K562 (cell line): ENCODE measurements around the gene ZNF512B. TPM values are rescaled to one million over a fixed set of nuclear protein-coding genes. Genes with fewer than 3 reads are reported as not detected.

Experiments
- CBX8 ChIP-seq: fragments of 200-600 bp; sonication (generic); IDR thresholded peaks from 2 replicates; pipeline ENCODE4 v1.6.1; 2012; ENCODE audit warnings: borderline replicate concordance, mixed run types, low read depth, mild to moderate bottlenecking, moderate library complexity, mixed read lengths, low read length, control low read depth, inconsistent platforms; ENCODE audit not compliant: poor library complexity, severe bottlenecking; ENCODE audit errors: extremely low read depth
- DNMT1 ChIP-seq: fragments of 450-650 bp; IDR thresholded peaks from 2 replicates; pipeline ENCODE4 v1.6.1; 2016; ENCODE audit warnings: antibody characterized with exemption, mild to moderate bottlenecking
- HES1 ChIP-seq: fragments of 450-650 bp; IDR thresholded peaks from 2 replicates; pipeline ENCODE4 v1.6.1; 2016; ENCODE audit warnings: low read depth, mild to moderate bottlenecking, moderate library complexity
- HMGN3 ChIP-seq: IDR thresholded peaks from 2 replicates; pipeline ENCODE4 v1.6.1; 2011; ENCODE audit warnings: borderline replicate concordance, low read depth, mild to moderate bottlenecking, mixed read lengths, low read length; ENCODE audit not compliant: insufficient read length; ENCODE audit errors: extremely low read depth
- MCM5 ChIP-seq: fragments of 450-650 bp; IDR thresholded peaks from 2 replicates; pipeline ENCODE4 v1.6.1; 2016; ENCODE audit warnings: low read depth
- NRF1 ChIP-seq, 2 experiments: fragments of 450-650 bp; IDR thresholded peaks in 1 of 2; conservative IDR thresholded peaks in 1 of 2; 2 replicates each; pipeline ENCODE4 v1.6.1; 2014; ENCODE audit warnings: mild to moderate bottlenecking in 2 of 2
- SAFB ChIP-seq: fragments of 200-400 bp; formaldehyde crosslinking; IDR thresholded peaks from 2 replicates; pipeline ENCODE4 v1.6.1; 2017; ENCODE audit warnings: low read depth, low read length, borderline replicate concordance
- SREBF1 ChIP-seq: fragments of 150-350 bp; IDR thresholded peaks from 2 replicates; pipeline ENCODE4 v1.6.1; 2014; ENCODE audit warnings: antibody characterized with exemption, low read depth, low read length, borderline replicate concordance
- SUPT5H ChIP-seq: fragments of 450-650 bp; IDR thresholded peaks from 2 replicates; pipeline ENCODE4 v1.6.1; 2016
- TCF7L2 ChIP-seq: fragments of 150-350 bp; IDR thresholded peaks from 2 replicates; pipeline ENCODE4 v1.6.1; 2016; ENCODE audit warnings: low read depth, mild to moderate bottlenecking, low read length, moderate library complexity
- THRB ChIP-seq: fragments of 450-650 bp; formaldehyde crosslinking; conservative IDR thresholded peaks from 2 replicates; pipeline ENCODE4 v1.4.0; 2022; ENCODE audit warnings: mild to moderate bottlenecking, missing genetic modification characterization
- U2AF2 ChIP-seq: fragments of 200-400 bp; formaldehyde crosslinking; optimal IDR thresholded peaks from 2 replicates; pipeline ENCODE3; 2017; ENCODE audit warnings: low read depth, mild to moderate bottlenecking, low read length
- ZC3H4 ChIP-seq: sonication (generic); formaldehyde crosslinking; IDR thresholded peaks from 2 replicates; pipeline ENCODE4 v1.9.0; 2021; ENCODE audit warnings: missing genetic modification reagents, borderline replicate concordance
- ZMIZ1 ChIP-seq, 2 experiments: fragments of 150-350 bp in 1 of 2; IDR thresholded peaks; 2 replicates each; pipeline ENCODE4 v1.6.1; 2012 to 2016; ENCODE audit warnings: low read depth in 2 of 2, low read length in 2 of 2, mild to moderate bottlenecking in 1 of 2, moderate library complexity in 1 of 2
- polyA plus RNA-seq, 8 experiments: library from polyadenylated mRNA; depleted of rRNA in 4 of 8; stranded (reverse) in 5 of 8; unstranded in 3 of 8; fragments of >200 nt; fragmentation: Nextera tagmentation in 2 of 8; fragmentation: Illumina TruSeq in 1 of 8; extraction: Ambion mirVana in 2 of 8; extraction: Trizol in 1 of 8; gene quantifications; 2 replicates each; pipeline versions ENCODE4 v1.2.1 to v1.2.3, GENCODE V29; 2011 to 2014; ENCODE audit warnings: inconsistent platforms in 1 of 8, missing spikeins in 1 of 8
- total RNA-seq, 7 experiments: library from RNA; depleted of rRNA in 6 of 7; stranded (reverse); fragments of >200 nt in 6 of 7; fragmentation: Illumina TruSeq in 2 of 7; extraction: Trizol in 2 of 7; gene quantifications; 2 replicates each; pipeline versions ENCODE4 v1.2.1 to v1.2.3, GENCODE V29; 2011 to 2021; ENCODE audit warnings: low replicate concordance in 1 of 7
- TF ChIP-seq, protein P1 (sequence below): IDR thresholded peaks from 3 replicates; pipeline ENCODE4 v1.6.1; 2011; ENCODE audit warnings: borderline replicate concordance, mild to moderate bottlenecking, moderate library complexity; ENCODE audit not compliant: insufficient read length; ENCODE audit errors: extremely low read depth

The ZNF512B gene
- total and polyA plus RNA-seq, 9 of the 15 experiments (the other 6 are each of a cell fraction or from before 2014, with no cell fraction given): 0.01 to 27.8 (median 8.2) TPM

- peak in 1 of 2 experiments; percentile 38; a peak in 2 of 4 replicates for TF ChIP-seq ZMIZ1 (IDR thresholded peaks at IDR 0.05; ENCODE audit: low read depth in 2 of 2, low read length in 2 of 2)
- no peak for TF ChIP-seq MCM5
- TF ChIP-seq ZC3H4 (CRISPR knock-in tag): no peak
- TF ChIP-seq CBX8: no peak
- TF ChIP-seq NRF1 (conservative IDR thresholded peaks at IDR 0.05 in 1 of 2, IDR thresholded peaks at IDR 0.05 in 1 of 2): peak; percentile 88 to 90
- TF ChIP-seq SREBF1: peak; percentile 56; the same call in 1 of the 2 replicates
- no peak for TF ChIP-seq TCF7L2
- peak; percentile 72 for TF ChIP-seq HMGN3
- TF ChIP-seq, protein P1, sequence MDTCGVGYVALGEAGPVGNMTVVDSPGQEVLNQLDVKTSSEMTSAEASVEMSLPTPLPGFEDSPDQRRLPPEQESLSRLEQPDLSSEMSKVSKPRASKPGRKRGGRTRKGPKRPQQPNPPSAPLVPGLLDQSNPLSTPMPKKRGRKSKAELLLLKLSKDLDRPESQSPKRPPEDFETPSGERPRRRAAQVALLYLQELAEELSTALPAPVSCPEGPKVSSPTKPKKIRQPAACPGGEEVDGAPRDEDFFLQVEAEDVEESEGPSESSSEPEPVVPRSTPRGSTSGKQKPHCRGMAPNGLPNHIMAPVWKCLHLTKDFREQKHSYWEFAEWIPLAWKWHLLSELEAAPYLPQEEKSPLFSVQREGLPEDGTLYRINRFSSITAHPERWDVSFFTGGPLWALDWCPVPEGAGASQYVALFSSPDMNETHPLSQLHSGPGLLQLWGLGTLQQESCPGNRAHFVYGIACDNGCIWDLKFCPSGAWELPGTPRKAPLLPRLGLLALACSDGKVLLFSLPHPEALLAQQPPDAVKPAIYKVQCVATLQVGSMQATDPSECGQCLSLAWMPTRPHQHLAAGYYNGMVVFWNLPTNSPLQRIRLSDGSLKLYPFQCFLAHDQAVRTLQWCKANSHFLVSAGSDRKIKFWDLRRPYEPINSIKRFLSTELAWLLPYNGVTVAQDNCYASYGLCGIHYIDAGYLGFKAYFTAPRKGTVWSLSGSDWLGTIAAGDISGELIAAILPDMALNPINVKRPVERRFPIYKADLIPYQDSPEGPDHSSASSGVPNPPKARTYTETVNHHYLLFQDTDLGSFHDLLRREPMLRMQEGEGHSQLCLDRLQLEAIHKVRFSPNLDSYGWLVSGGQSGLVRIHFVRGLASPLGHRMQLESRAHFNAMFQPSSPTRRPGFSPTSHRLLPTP: no peak
- no peak for TF ChIP-seq THRB (CRISPR knock-in tag)
- no peak for TF ChIP-seq HES1
- TF ChIP-seq SUPT5H: peak; percentile 86
- no peak for TF ChIP-seq DNMT1
- no peak for TF ChIP-seq U2AF2
- TF ChIP-seq SAFB: no peak
Observed at GRCh38 chr20:63980806-63981728, 11.3 kb upstream of the ZNF512B start, which contains the start of gene PRPF6 (continued).
